Neural cell (in vitro differentiated cells): ENCODE results near the gene DCX.
A peak's percentile ranks its signal among the peaks of the same experiment; 100 is the strongest.

Experiments used
- CTCF ChIP-seq: fragments of 450-650 bp; IDR thresholded peaks from 2 replicates; pipeline ENCODE4 v1.5.1; 2014; ENCODE audit warnings: antibody characterized with exemption, mild to moderate bottlenecking, moderate library complexity; ENCODE audit not compliant: poor library complexity, severe bottlenecking
- EP300 ChIP-seq: fragments of 450-650 bp; conservative IDR thresholded peaks from 2 replicates; pipeline ENCODE4 v1.6.1; 2014; ENCODE audit warnings: antibody characterized with exemption, mild to moderate bottlenecking, moderate library complexity; ENCODE audit not compliant: poor library complexity, severe bottlenecking
- EZH2 ChIP-seq: fragments of 200-600, 300-800 bp; shearing (Covaris generic), sonication (generic); IDR thresholded peaks from 2 replicates; pipeline ENCODE4 v1.6.1; 2014; ENCODE audit warnings: antibody characterized with exemption, low read length, borderline replicate concordance, mild to moderate bottlenecking; ENCODE audit not compliant: insufficient read depth, poor library complexity, severe bottlenecking
- MXI1 ChIP-seq: fragments of 450-650 bp; conservative IDR thresholded peaks from 2 replicates; pipeline ENCODE4 v1.6.1; 2014; ENCODE audit warnings: antibody characterized with exemption, mild to moderate bottlenecking; ENCODE audit not compliant: poor library complexity, severe bottlenecking
- POLR2AphosphoS5 ChIP-seq: IDR thresholded peaks from 2 replicates; pipeline ENCODE4 v1.6.1; 2012
- RAD21 ChIP-seq: fragments of 450-650 bp; conservative IDR thresholded peaks from 2 replicates; pipeline ENCODE4 v1.6.1; 2014; ENCODE audit warnings: antibody characterized with exemption, mild to moderate bottlenecking, moderate library complexity
- REST ChIP-seq: IDR thresholded peaks from 2 replicates; pipeline ENCODE4 v1.6.1; 2012; ENCODE audit warnings: borderline replicate concordance
- SMC3 ChIP-seq: fragments of 450-650 bp; conservative IDR thresholded peaks from 2 replicates; pipeline ENCODE4 v1.6.1; 2014; ENCODE audit warnings: antibody characterized with exemption, mild to moderate bottlenecking, moderate library complexity; ENCODE audit not compliant: poor library complexity
- TAF1 ChIP-seq: IDR thresholded peaks from 2 replicates; pipeline ENCODE4 v1.6.1; 2012; ENCODE audit warnings: low read depth

GRCh38 chrX:111376486-111376885 is 35.5 kb downstream of the DCX start:
- TF ChIP-seq EP300 (no peak), CTCF (no peak), REST (no peak), TAF1 (peak; percentile 10), MXI1 (no peak), EZH2 (no peak), RAD21 (no peak), POLR2AphosphoS5 (no peak), SMC3 (no peak)
